ENCODE data around the gene PLIN3. TPM values are rescaled to one million over a fixed set of nuclear protein-coding genes. Genes with fewer than 3 reads are reported as not detected.

Gene PLIN3
- total and polyA plus RNA-seq, 9 of the 15 experiments (the other 6 are each of a cell fraction or from before 2014, with no cell fraction given) = 7.5 to 75.6 (median 43.1) TPM

DNA sequence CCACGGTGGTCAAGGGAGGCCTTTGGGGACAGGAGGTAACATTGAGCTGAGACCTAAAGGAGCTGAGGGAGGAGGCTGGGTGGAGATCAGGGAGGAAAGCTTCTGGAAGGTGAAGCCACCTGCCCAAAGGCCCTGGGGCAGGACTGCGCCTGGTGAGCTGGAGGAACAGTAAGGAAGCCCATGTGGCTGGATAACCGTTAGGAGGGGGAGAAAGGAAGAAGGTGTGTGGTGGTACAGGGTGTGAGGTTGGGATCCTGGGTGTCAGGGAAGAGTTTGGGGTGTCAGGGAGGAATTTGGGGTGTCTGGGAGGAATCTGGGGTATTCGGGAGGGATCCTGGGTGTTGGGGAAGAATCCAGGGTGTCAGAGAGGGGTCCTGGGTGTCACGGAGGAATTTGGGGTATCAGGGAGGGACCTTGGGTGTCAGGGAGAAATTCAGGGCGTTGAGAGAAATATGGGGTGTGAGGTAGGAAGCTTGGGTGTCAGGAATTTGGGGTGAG, 36.6 kb downstream of the PLIN3 start:
- in situ Hi-C loops (cut with MboI) = no loop called here
- Histone ChIP-seq H3K79me2 (ENCODE audit: control insufficient read depth, insufficient read depth, low read length) (peaks cover 31% of the 10 kb centered on the region), H3K4me2 (ENCODE audit: insufficient read depth, low read length) (peak overlapping the region; percentile 92), H3K27me3 (ENCODE audit: control insufficient read depth in 2 of 2, insufficient read depth in 2 of 2, low read length in 2 of 2) (no peaks in the 10 kb centered on the region), H3K9me1 (ENCODE audit: control insufficient read depth, insufficient read depth, low read length) (no peaks in the 10 kb centered on the region), H3K36me3 (ENCODE audit: control insufficient read depth, insufficient read depth, low read length) (peaks cover 3% of the 10 kb centered on the region; the same call in 1 of the 3 replicates), H3K9ac (ENCODE audit: insufficient read depth in 1 of 2, low read depth in 2 of 2, low read length in 2 of 2) (peak overlapping the region; percentile 88 to 95), H3K9me3 (replicated peaks; ENCODE audit: control insufficient read depth, insufficient read depth, low read depth, low read length) (no peaks in the 10 kb centered on the region; the same call in 1 of the 2 replicates), H4K20me1 (replicated peaks; ENCODE audit: control insufficient read depth, insufficient read depth, low read length) (no peaks in the 10 kb centered on the region), H3K27ac (ENCODE audit: extremely low read depth, low read depth, low read length) (peak overlapping the region; percentile 90), H3K4me1 (replicated peaks in 1 of 2; ENCODE audit: control insufficient read depth in 2 of 2, insufficient read depth in 2 of 2, low read length in 2 of 2) (peaks cover 7 to 15% of the 10 kb centered on the region in 2 experiments; a peak in 4 of 5 replicates), H3K4me3 (peak overlapping the region; percentile 98), H2AFZ (ENCODE audit: low read depth, low read length) (peak overlapping the region; percentile 100)
- intact Hi-C loops (cut with micrococcal nuclease) = no loop called here
- POLR2A ChIA-PET = interaction anchor here (1.2 to 1.4 kb wide), 2 partner anchors 10 to 14 kb away, joined by 3 to 4 read pairs; no protein-coding TSS in a partner anchor
- CTCF ChIA-PET (ENCODE audit: low intra/inter-chr PET ratio) = interaction anchor here (0.8 kb wide), 1 partner anchor 19 kb away, joined by 5 read pairs; no protein-coding TSS in a partner anchor
- 11% methylated on average over 6 of the region's 6 CpGs for WGBS (ENCODE audit: insufficient coverage, low coverage, missing lambda C conversion rate)
- ATAC-seq (peak; percentile 45), FAIRE-seq (peak; percentile 76), DNase-seq (ENCODE audit: extremely low read depth in 1 of 4, low spot score in 3 of 4) (peak in 3 of 4 experiments; percentile 26 to 38 (median 29))
- BruUV-seq (replicated peaks) = TSS peak; percentile 78
- TF ChIP-seq, protein P1, sequence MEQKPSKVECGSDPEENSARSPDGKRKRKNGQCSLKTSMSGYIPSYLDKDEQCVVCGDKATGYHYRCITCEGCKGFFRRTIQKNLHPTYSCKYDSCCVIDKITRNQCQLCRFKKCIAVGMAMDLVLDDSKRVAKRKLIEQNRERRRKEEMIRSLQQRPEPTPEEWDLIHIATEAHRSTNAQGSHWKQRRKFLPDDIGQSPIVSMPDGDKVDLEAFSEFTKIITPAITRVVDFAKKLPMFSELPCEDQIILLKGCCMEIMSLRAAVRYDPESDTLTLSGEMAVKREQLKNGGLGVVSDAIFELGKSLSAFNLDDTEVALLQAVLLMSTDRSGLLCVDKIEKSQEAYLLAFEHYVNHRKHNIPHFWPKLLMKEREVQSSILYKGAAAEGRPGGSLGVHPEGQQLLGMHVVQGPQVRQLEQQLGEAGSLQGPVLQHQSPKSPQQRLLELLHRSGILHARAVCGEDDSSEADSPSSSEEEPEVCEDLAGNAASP (IDR thresholded peaks at IDR 0.05) = no peak
- TF ChIP-seq MCM3 (IDR thresholded peaks at IDR 0.05) = no peak
- TF ChIP-seq, protein P2, sequence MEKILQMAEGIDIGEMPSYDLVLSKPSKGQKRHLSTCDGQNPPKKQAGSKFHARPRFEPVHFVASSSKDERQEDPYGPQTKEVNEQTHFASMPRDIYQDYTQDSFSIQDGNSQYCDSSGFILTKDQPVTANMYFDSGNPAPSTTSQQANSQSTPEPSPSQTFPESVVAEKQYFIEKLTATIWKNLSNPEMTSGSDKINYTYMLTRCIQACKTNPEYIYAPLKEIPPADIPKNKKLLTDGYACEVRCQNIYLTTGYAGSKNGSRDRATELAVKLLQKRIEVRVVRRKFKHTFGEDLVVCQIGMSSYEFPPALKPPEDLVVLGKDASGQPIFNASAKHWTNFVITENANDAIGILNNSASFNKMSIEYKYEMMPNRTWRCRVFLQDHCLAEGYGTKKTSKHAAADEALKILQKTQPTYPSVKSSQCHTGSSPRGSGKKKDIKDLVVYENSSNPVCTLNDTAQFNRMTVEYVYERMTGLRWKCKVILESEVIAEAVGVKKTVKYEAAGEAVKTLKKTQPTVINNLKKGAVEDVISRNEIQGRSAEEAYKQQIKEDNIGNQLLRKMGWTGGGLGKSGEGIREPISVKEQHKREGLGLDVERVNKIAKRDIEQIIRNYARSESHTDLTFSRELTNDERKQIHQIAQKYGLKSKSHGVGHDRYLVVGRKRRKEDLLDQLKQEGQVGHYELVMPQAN (IDR thresholded peaks at IDR 0.05; ENCODE audit: borderline replicate concordance) = peak; percentile 15; the same call in 1 of the 2 replicates
- no peak for TF ChIP-seq ATF1 (CRISPR knock-in tag; IDR thresholded peaks at IDR 0.05)
- no peak for TF ChIP-seq ATF1 (tag; IDR thresholded peaks at IDR 0.05)
- TF ChIP-seq, protein P3, sequence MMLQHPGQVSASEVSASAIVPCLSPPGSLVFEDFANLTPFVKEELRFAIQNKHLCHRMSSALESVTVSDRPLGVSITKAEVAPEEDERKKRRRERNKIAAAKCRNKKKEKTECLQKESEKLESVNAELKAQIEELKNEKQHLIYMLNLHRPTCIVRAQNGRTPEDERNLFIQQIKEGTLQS (IDR thresholded peaks at IDR 0.05) = no peak
- TF ChIP-seq, protein P3 (CRISPR knock-in tag; conservative IDR thresholded peaks at IDR 0.05) = no peak
- TF ChIP-seq ZNF707 (CRISPR knock-in tag; conservative IDR thresholded peaks at IDR 0.05) = no peak
- TF ChIP-seq, protein P4, sequence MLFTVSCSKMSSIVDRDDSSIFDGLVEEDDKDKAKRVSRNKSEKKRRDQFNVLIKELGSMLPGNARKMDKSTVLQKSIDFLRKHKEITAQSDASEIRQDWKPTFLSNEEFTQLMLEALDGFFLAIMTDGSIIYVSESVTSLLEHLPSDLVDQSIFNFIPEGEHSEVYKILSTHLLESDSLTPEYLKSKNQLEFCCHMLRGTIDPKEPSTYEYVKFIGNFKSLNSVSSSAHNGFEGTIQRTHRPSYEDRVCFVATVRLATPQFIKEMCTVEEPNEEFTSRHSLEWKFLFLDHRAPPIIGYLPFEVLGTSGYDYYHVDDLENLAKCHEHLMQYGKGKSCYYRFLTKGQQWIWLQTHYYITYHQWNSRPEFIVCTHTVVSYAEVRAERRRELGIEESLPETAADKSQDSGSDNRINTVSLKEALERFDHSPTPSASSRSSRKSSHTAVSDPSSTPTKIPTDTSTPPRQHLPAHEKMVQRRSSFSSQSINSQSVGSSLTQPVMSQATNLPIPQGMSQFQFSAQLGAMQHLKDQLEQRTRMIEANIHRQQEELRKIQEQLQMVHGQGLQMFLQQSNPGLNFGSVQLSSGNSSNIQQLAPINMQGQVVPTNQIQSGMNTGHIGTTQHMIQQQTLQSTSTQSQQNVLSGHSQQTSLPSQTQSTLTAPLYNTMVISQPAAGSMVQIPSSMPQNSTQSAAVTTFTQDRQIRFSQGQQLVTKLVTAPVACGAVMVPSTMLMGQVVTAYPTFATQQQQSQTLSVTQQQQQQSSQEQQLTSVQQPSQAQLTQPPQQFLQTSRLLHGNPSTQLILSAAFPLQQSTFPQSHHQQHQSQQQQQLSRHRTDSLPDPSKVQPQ (CRISPR knock-in tag; IDR thresholded peaks at IDR 0.05; ENCODE audit: borderline replicate concordance) = no peak

All from K562 (cell line).